ENCODE results near the gene LURAP1L.

Gene LURAP1L

GRCh38 chr9:12774861-12775678, at the start of gene LURAP1L:
Gene LURAP1L (plus strand): TSS chr9:12775020. CDS start chr9:12775716, 696 bp downstream.
- H3K4me3 ChIP-seq (ENCODE audit: low read depth, low read length), result peak within 1 kb of the TSS; percentile 96
- peaks cover 29% of the 10 kb centered on the region for H3K4me1 ChIP-seq (ENCODE audit: control insufficient read depth, insufficient read depth, low read length, unreplicated experiment)
- H2AFZ ChIP-seq (ENCODE audit: low read length, unreplicated experiment), result peak within 1 kb of the TSS; percentile 74
- H3K36me3 ChIP-seq (ENCODE audit: insufficient read depth, low read length), result peaks cover 6% of the 10 kb centered on the region; the same call in 1 of the 2 replicates
- no peaks in the 10 kb centered on the region for H3K27me3 ChIP-seq (ENCODE audit: insufficient read depth, low read length)
- peak within 1 kb of the TSS; percentile 96 for H3K27ac ChIP-seq (ENCODE audit: low read depth, low read length)
- peaks cover 49% of the 10 kb centered on the region for H3K79me2 ChIP-seq (ENCODE audit: control insufficient read depth, insufficient read depth, low read length, unreplicated experiment)

- peaks cover 17% of the 10 kb centered on the region for H3K4me1 ChIP-seq (ENCODE audit: control insufficient read depth, insufficient read depth, low read length, unreplicated experiment)
- no peaks in the 10 kb centered on the region for H3K36me3 ChIP-seq (ENCODE audit: insufficient read depth, low read length)
- H3K79me2 ChIP-seq (ENCODE audit: control insufficient read depth, insufficient read depth, low read length, unreplicated experiment), result no peaks in the 10 kb centered on the region
- no peak overlapping the region for H3K27ac ChIP-seq (ENCODE audit: low read depth, low read length)
- no peak overlapping the region for H2AFZ ChIP-seq (ENCODE audit: low read length, unreplicated experiment)
- no peaks in the 10 kb centered on the region for H3K27me3 ChIP-seq (ENCODE audit: insufficient read depth, low read length)
- H3K4me3 ChIP-seq (ENCODE audit: low read depth, low read length), result no peak overlapping the region
These were observed 48.0 kb upstream of the LURAP1L start for GRCh38 chr9:12726795-12727194.

- no peak overlapping the region for H3K27ac ChIP-seq (ENCODE audit: low read depth, low read length)
- H3K4me3 ChIP-seq (ENCODE audit: low read depth, low read length), result no peak overlapping the region
- no peak overlapping the region for H2AFZ ChIP-seq (ENCODE audit: low read length, unreplicated experiment)
- H3K79me2 ChIP-seq (ENCODE audit: control insufficient read depth, insufficient read depth, low read length, unreplicated experiment), result no peaks in the 10 kb centered on the region
- H3K27me3 ChIP-seq (ENCODE audit: insufficient read depth, low read length), result no peaks in the 10 kb centered on the region
- no peaks in the 10 kb centered on the region for H3K4me1 ChIP-seq (ENCODE audit: control insufficient read depth, insufficient read depth, low read length, unreplicated experiment)
- H3K36me3 ChIP-seq (ENCODE audit: insufficient read depth, low read length), result no peaks in the 10 kb centered on the region
These were observed 44.6 kb upstream of the LURAP1L start for GRCh38 chr9:12730198-12730597.

GRCh38 chr9:12730927-12731326, 43.9 kb upstream of the LURAP1L start:
- no peaks in the 10 kb centered on the region for H3K79me2 ChIP-seq (ENCODE audit: control insufficient read depth, insufficient read depth, low read length, unreplicated experiment)
- H3K27ac ChIP-seq (ENCODE audit: low read depth, low read length), result no peak overlapping the region
- no peaks in the 10 kb centered on the region for H3K36me3 ChIP-seq (ENCODE audit: insufficient read depth, low read length)
- no peak overlapping the region for H2AFZ ChIP-seq (ENCODE audit: low read length, unreplicated experiment)
- no peaks in the 10 kb centered on the region for H3K27me3 ChIP-seq (ENCODE audit: insufficient read depth, low read length)
- no peaks in the 10 kb centered on the region for H3K4me1 ChIP-seq (ENCODE audit: control insufficient read depth, insufficient read depth, low read length, unreplicated experiment)
- no peak overlapping the region for H3K4me3 ChIP-seq (ENCODE audit: low read depth, low read length)

DNA sequence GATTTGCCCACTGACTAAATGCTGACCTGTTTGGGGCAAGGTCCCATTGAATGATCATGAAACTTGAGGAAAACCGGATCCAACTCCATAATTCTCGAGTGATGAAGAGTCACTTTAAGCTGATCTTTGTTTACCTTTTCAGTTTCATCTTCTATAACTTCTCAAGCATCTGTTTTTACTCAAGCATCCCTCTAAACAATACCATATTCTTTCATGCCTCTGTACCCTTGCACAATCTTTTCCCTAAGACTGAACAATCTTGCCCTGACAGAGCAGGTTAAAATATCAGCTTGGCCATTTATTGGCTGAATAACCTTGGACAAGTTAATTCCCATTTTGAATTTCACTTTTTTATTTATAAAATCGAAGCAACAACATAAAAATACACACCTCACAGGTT, 41.8 kb upstream of the LURAP1L start:
- no peak overlapping the region for H3K4me3 ChIP-seq (ENCODE audit: low read depth, low read length)
- no peaks in the 10 kb centered on the region for H3K79me2 ChIP-seq (ENCODE audit: control insufficient read depth, insufficient read depth, low read length, unreplicated experiment)
- H3K36me3 ChIP-seq (ENCODE audit: insufficient read depth, low read length), result no peaks in the 10 kb centered on the region
- H3K27me3 ChIP-seq (ENCODE audit: insufficient read depth, low read length), result no peaks in the 10 kb centered on the region
- H3K4me1 ChIP-seq (ENCODE audit: control insufficient read depth, insufficient read depth, low read length, unreplicated experiment), result no peaks in the 10 kb centered on the region
- no peak overlapping the region for H2AFZ ChIP-seq (ENCODE audit: low read length, unreplicated experiment)
- no peak overlapping the region for H3K27ac ChIP-seq (ENCODE audit: low read depth, low read length)

DNA sequence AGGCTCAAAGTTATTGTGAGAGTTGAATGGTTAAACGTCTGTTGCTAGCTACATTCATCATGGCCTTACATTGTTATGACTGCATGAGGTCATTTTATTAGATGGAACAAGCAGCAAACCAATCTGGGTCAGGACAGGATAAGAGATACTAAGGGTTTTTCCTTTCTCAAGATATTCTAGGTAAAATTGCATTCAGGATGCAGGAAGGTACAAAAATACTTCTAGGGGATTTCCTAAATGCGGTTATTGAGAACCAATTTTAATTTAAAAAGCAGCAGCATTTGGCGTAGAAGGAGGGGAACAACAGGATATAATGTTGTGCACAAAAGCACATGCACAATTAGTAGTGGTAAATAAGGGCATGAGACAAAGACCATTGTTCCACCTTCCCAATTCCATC, 39.2 kb upstream of the LURAP1L start:
- no peaks in the 10 kb centered on the region for H3K27me3 ChIP-seq (ENCODE audit: insufficient read depth, low read length)
- H3K79me2 ChIP-seq (ENCODE audit: control insufficient read depth, insufficient read depth, low read length, unreplicated experiment), result no peaks in the 10 kb centered on the region
- no peak overlapping the region for H2AFZ ChIP-seq (ENCODE audit: low read length, unreplicated experiment)
- H3K27ac ChIP-seq (ENCODE audit: low read depth, low read length), result no peak overlapping the region
- no peak overlapping the region for H3K4me3 ChIP-seq (ENCODE audit: low read depth, low read length)
- no peaks in the 10 kb centered on the region for H3K4me1 ChIP-seq (ENCODE audit: control insufficient read depth, insufficient read depth, low read length, unreplicated experiment)
- no peaks in the 10 kb centered on the region for H3K36me3 ChIP-seq (ENCODE audit: insufficient read depth, low read length)

DNA sequence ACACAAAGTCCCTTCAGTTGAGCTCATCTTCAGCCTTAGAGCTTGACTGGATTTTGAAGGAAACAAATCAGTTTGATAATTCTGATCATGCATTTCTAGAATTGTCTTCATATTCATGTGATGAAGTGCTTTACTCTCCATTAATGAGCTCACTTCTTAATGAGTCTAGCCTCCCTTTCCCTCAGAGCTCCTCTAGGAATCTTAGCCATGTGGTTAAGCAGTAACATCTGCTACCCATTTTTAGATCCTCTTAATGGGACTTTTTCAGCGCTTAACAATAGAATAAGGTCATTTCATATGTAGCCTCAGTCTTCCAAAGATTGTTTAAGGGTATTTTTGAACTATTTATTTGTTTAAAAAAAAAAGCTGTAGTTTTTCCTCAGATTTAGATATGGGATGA, 36.9 kb upstream of the LURAP1L start:
- Histone ChIP-seq H2AFZ (ENCODE audit: low read length, unreplicated experiment) (peak overlapping the region; percentile 36), H3K36me3 (ENCODE audit: insufficient read depth, low read length) (no peaks in the 10 kb centered on the region), H3K27me3 (ENCODE audit: insufficient read depth, low read length) (no peaks in the 10 kb centered on the region), H3K79me2 (ENCODE audit: control insufficient read depth, insufficient read depth, low read length, unreplicated experiment) (no peaks in the 10 kb centered on the region), H3K27ac (ENCODE audit: low read depth, low read length) (no peak overlapping the region), H3K4me1 (ENCODE audit: control insufficient read depth, insufficient read depth, low read length, unreplicated experiment) (no peaks in the 10 kb centered on the region), H3K4me3 (ENCODE audit: low read depth, low read length) (no peak overlapping the region)

- Histone ChIP-seq H3K27me3 (ENCODE audit: insufficient read depth, low read length) (no peaks in the 10 kb centered on the region), H3K4me3 (ENCODE audit: low read depth, low read length) (no peak overlapping the region), H3K36me3 (ENCODE audit: insufficient read depth, low read length) (no peaks in the 10 kb centered on the region), H3K4me1 (ENCODE audit: control insufficient read depth, insufficient read depth, low read length, unreplicated experiment) (no peaks in the 10 kb centered on the region), H3K79me2 (ENCODE audit: control insufficient read depth, insufficient read depth, low read length, unreplicated experiment) (no peaks in the 10 kb centered on the region), H3K27ac (ENCODE audit: low read depth, low read length) (no peak overlapping the region), H2AFZ (ENCODE audit: low read length, unreplicated experiment) (no peak overlapping the region)
These were observed 35.7 kb upstream of the LURAP1L start for GRCh38 chr9:12739014-12739652.

GRCh38 chr9:12740845-12741244, 34.0 kb upstream of the LURAP1L start:
- no peak overlapping the region for H2AFZ ChIP-seq (ENCODE audit: low read length, unreplicated experiment)
- H3K79me2 ChIP-seq (ENCODE audit: control insufficient read depth, insufficient read depth, low read length, unreplicated experiment), result no peaks in the 10 kb centered on the region
- H3K4me1 ChIP-seq (ENCODE audit: control insufficient read depth, insufficient read depth, low read length, unreplicated experiment), result no peaks in the 10 kb centered on the region
- H3K27me3 ChIP-seq (ENCODE audit: insufficient read depth, low read length), result no peaks in the 10 kb centered on the region
- H3K4me3 ChIP-seq (ENCODE audit: low read depth, low read length), result no peak overlapping the region
- H3K27ac ChIP-seq (ENCODE audit: low read depth, low read length), result no peak overlapping the region
- H3K36me3 ChIP-seq (ENCODE audit: insufficient read depth, low read length), result no peaks in the 10 kb centered on the region

DNA sequence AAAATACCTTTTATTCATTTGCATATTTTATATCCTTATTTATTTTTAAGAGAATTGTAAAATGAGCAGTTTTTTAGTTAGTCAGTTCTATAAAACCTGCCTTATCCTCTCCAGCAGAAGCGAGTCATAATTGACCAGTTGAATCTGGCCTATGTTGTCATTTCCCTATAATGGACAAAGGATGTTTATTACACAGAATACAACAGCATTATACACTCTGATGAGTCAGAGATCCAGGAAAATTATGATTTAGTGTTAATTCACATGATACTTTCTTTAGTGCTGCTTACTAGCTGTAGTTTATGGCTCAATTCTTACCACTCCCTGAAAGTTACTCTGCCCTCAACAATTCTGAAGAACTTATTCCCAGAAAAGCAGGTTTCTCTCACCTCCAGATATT, 26.8 kb upstream of the LURAP1L start:
- no peaks in the 10 kb centered on the region for H3K27me3 ChIP-seq (ENCODE audit: insufficient read depth, low read length)
- H3K27ac ChIP-seq (ENCODE audit: low read depth, low read length), result peak overlapping the region; percentile 53
- H2AFZ ChIP-seq (ENCODE audit: low read length, unreplicated experiment), result no peak overlapping the region
- H3K4me3 ChIP-seq (ENCODE audit: low read depth, low read length), result no peak overlapping the region
- no peaks in the 10 kb centered on the region for H3K36me3 ChIP-seq (ENCODE audit: insufficient read depth, low read length)
- no peaks in the 10 kb centered on the region for H3K79me2 ChIP-seq (ENCODE audit: control insufficient read depth, insufficient read depth, low read length, unreplicated experiment)
- peaks cover 4% of the 10 kb centered on the region for H3K4me1 ChIP-seq (ENCODE audit: control insufficient read depth, insufficient read depth, low read length, unreplicated experiment)

GRCh38 chr9:12748954-12749353, 25.9 kb upstream of the LURAP1L start:
- Histone ChIP-seq H3K4me1 (ENCODE audit: control insufficient read depth, insufficient read depth, low read length, unreplicated experiment) (peaks cover 4% of the 10 kb centered on the region), H3K79me2 (ENCODE audit: control insufficient read depth, insufficient read depth, low read length, unreplicated experiment) (no peaks in the 10 kb centered on the region), H2AFZ (ENCODE audit: low read length, unreplicated experiment) (no peak overlapping the region), H3K4me3 (ENCODE audit: low read depth, low read length) (no peak overlapping the region), H3K36me3 (ENCODE audit: insufficient read depth, low read length) (no peaks in the 10 kb centered on the region), H3K27me3 (ENCODE audit: insufficient read depth, low read length) (no peaks in the 10 kb centered on the region), H3K27ac (ENCODE audit: low read depth, low read length) (no peak overlapping the region)

Measured in ACC112 (cell line).